IMR-90 (cell line): Measurements from ENCODE around the gene PILRB. TPM values are rescaled to one million over a fixed set of nuclear protein-coding genes. Genes with fewer than 3 reads are reported as not detected.

Experiments used
- ATAC-seq: fragments of 200-7000 bp; cut with Tn5 transposase; 2 replicates; pipeline ENCODE4 v1.9.1; 2020; ENCODE audit warnings: low read depth, mild to moderate bottlenecking, moderate library complexity
- BruUV-seq: library from RNA; stranded (reverse); fragments of 400-500 nt; replicated peaks from 2 replicates; lab custom pipeline; 2021; lab: Mats Ljungman, UMichigan
- CTCF ChIA-PET: fragments of 300-600 bp; formaldehyde crosslinking; extraction: SDS; loops from one replicate; lab custom pipeline; 2021; ENCODE audit warnings: antibody characterized with exemption; lab: Yijun Ruan, JAX
- POLR2A ChIA-PET: fragments of 300-600 bp; sonication (Branson Sonifier 250); formaldehyde crosslinking; loops from one replicate; lab custom pipeline; 2022; ENCODE audit warnings: antibody characterized with exemption; ENCODE audit not compliant: unreplicated experiment; lab: Charles Lee
- DNase-seq: peaks from one replicate; pipeline ENCODE4 v3.0.0; 2013
- H2AFZ ChIP-seq: replicated peaks from 2 replicates; pipeline ENCODE3; 2013; ENCODE audit warnings: low read length, mild to moderate bottlenecking; ENCODE audit not compliant: poor library complexity
- H2AK5ac ChIP-seq: 2 replicates; pipeline ENCODE4 v1.6.1; 2013; ENCODE audit warnings: low read depth, low read length, inconsistent platforms
- H2AK9ac ChIP-seq: replicated peaks from 2 replicates; pipeline ENCODE3; 2013; ENCODE audit warnings: mild to moderate bottlenecking, low read depth, low read length, moderate library complexity; ENCODE audit not compliant: poor library complexity
- H2BK120ac ChIP-seq: 2 replicates; pipeline ENCODE4 v1.6.1; 2013; ENCODE audit warnings: low read depth, low read length, inconsistent platforms
- H2BK15ac ChIP-seq: 3 replicates; pipeline ENCODE4 v1.6.1; 2013; ENCODE audit warnings: low read depth, low read length, inconsistent platforms
- H2BK20ac ChIP-seq: 2 replicates; pipeline ENCODE4 v1.6.1; 2013; ENCODE audit warnings: low read depth, mild to moderate bottlenecking, inconsistent platforms, low read length, moderate library complexity
- H2BK5ac ChIP-seq: 2 replicates; pipeline ENCODE4 v1.6.1; 2013; ENCODE audit warnings: mild to moderate bottlenecking, low read depth, low read length, inconsistent platforms; ENCODE audit not compliant: poor library complexity, severe bottlenecking
- H3K14ac ChIP-seq: replicated peaks from 2 replicates; pipeline ENCODE4 v1.6.1; 2013; ENCODE audit warnings: low read depth, low read length, inconsistent platforms
- H3K18ac ChIP-seq: 2 replicates; pipeline ENCODE4 v1.6.1; 2013; ENCODE audit warnings: low read depth, low read length, control low read depth
- H3K23ac ChIP-seq: 2 replicates; pipeline ENCODE4 v1.6.1; 2013; ENCODE audit warnings: low read depth, low read length, inconsistent platforms
- H3K27ac ChIP-seq: 2 replicates; pipeline ENCODE4 v1.5.1; 2013; ENCODE audit warnings: mild to moderate bottlenecking, control low read depth, low read length; ENCODE audit not compliant: insufficient read depth
- H3K27me3 ChIP-seq: 2 replicates; pipeline ENCODE4 v1.6.1; 2013; ENCODE audit warnings: low read length; ENCODE audit not compliant: control insufficient read depth, insufficient read depth
- H3K36me3 ChIP-seq: 2 replicates; pipeline ENCODE4 v1.6.1; 2013; ENCODE audit warnings: low read length, mixed read lengths; ENCODE audit not compliant: control insufficient read depth, insufficient read depth
- H3K4ac ChIP-seq: 2 replicates; pipeline ENCODE4 v1.6.1; 2013; ENCODE audit warnings: low read depth, low read length, inconsistent platforms
- H3K4me1 ChIP-seq: 2 replicates; pipeline ENCODE4 v1.6.1; 2013; ENCODE audit warnings: low read length, mixed read lengths; ENCODE audit not compliant: control insufficient read depth, insufficient read depth
- H3K4me2 ChIP-seq: 2 replicates; pipeline ENCODE4 v1.6.1; 2013; ENCODE audit warnings: low read depth, mild to moderate bottlenecking, control low read depth, low read length, moderate library complexity
- H3K4me3 ChIP-seq: 2 replicates; pipeline ENCODE4 v1.5.1; 2013; ENCODE audit warnings: low read depth, mild to moderate bottlenecking, control low read depth, low read length, moderate library complexity; ENCODE audit not compliant: insufficient read depth
- H3K56ac ChIP-seq: 2 replicates; pipeline ENCODE4 v1.6.1; 2013; ENCODE audit warnings: low read length, inconsistent platforms; ENCODE audit not compliant: insufficient read depth; ENCODE audit errors: extremely low read depth
- H3K79me1 ChIP-seq, 2 experiments: 2 replicates each; pipeline ENCODE4 v1.6.1; 2013; ENCODE audit warnings: low read length in 2 of 2, inconsistent platforms in 1 of 2, low read depth in 1 of 2
- H3K9ac ChIP-seq: 2 replicates; pipeline ENCODE4 v1.6.1; 2013; ENCODE audit warnings: low read depth, low read length, control low read depth
- H3K9me1 ChIP-seq: 2 replicates; pipeline ENCODE4 v1.6.1; 2013; ENCODE audit warnings: low read length, inconsistent platforms; ENCODE audit not compliant: insufficient read depth
- H3K9me3 ChIP-seq: 2 replicates; pipeline ENCODE4 v1.6.1; 2013; ENCODE audit warnings: low read length; ENCODE audit not compliant: control insufficient read depth, insufficient read depth
- H4K20me1 ChIP-seq: 2 replicates; pipeline ENCODE4 v1.6.1; 2013; ENCODE audit warnings: low read length, inconsistent platforms; ENCODE audit not compliant: insufficient read depth
- H4K5ac ChIP-seq: 2 replicates; pipeline ENCODE4 v1.6.1; 2013; ENCODE audit warnings: mild to moderate bottlenecking, low read depth, low read length, control low read depth
- H4K8ac ChIP-seq, 2 experiments: 2 replicates each; pipeline ENCODE4 v1.6.1; 2013; ENCODE audit warnings: low read depth in 2 of 2, low read length in 2 of 2, control low read depth in 1 of 2, inconsistent platforms in 1 of 2
- H4K91ac ChIP-seq: 2 replicates; pipeline ENCODE4 v1.6.1; 2013; ENCODE audit warnings: low read depth, low read length, inconsistent platforms; ENCODE audit not compliant: insufficient read depth
- BHLHE40 ChIP-seq: fragments of 150-350 bp; IDR thresholded peaks from 2 replicates; pipeline ENCODE4 v1.6.1; 2016; ENCODE audit warnings: mild to moderate bottlenecking, low read depth, low read length
- CEBPB ChIP-seq: IDR thresholded peaks from 2 replicates; pipeline ENCODE4 v1.6.1; 2012; ENCODE audit warnings: low read depth, low read length, improper control_type of control experiment
- CHD1 ChIP-seq: IDR thresholded peaks from 2 replicates; pipeline ENCODE4 v1.6.1; 2012; ENCODE audit warnings: low read depth, low read length, improper control_type of control experiment
- CTCF ChIP-seq: conservative IDR thresholded peaks from 2 replicates; pipeline ENCODE4 v1.5.1; 2012; ENCODE audit warnings: mild to moderate bottlenecking, low read depth, low read length, improper control_type of control experiment
- ELK1 ChIP-seq: fragments of 150-350 bp; IDR thresholded peaks from 2 replicates; pipeline ENCODE4 v1.6.1; 2016; ENCODE audit warnings: low read depth, mild to moderate bottlenecking, low read length, moderate library complexity, borderline replicate concordance
- FOS ChIP-seq: fragments of 150-350 bp; IDR thresholded peaks from 2 replicates; pipeline ENCODE4 v1.6.1; 2016; ENCODE audit warnings: low read depth, low read length
- MAFK ChIP-seq: IDR thresholded peaks from 2 replicates; pipeline ENCODE4 v1.6.1; 2012; ENCODE audit warnings: low read depth, low read length, improper control_type of control experiment
- MAZ ChIP-seq: IDR thresholded peaks from 2 replicates; pipeline ENCODE4 v1.6.1; 2012; ENCODE audit warnings: low read depth, mild to moderate bottlenecking, low read length, improper control_type of control experiment, moderate library complexity, borderline replicate concordance
- MXI1 ChIP-seq: IDR thresholded peaks from 2 replicates; pipeline ENCODE4 v1.6.1; 2012; ENCODE audit warnings: low read depth, mild to moderate bottlenecking, low read length, moderate library complexity, borderline replicate concordance
- NFE2L2 ChIP-seq: fragments of 150-350 bp; IDR thresholded peaks from 2 replicates; pipeline ENCODE4 v1.6.1; 2016; ENCODE audit warnings: low read depth, mild to moderate bottlenecking, low read length
- POLR2A ChIP-seq: IDR thresholded peaks from 2 replicates; pipeline ENCODE4 v1.6.1; 2012; ENCODE audit warnings: mild to moderate bottlenecking, low read depth, low read length
- RAD21 ChIP-seq: IDR thresholded peaks from 2 replicates; pipeline ENCODE4 v1.6.1; 2012; ENCODE audit warnings: low read length, improper control_type of control experiment
- RCOR1 ChIP-seq: IDR thresholded peaks from 2 replicates; pipeline ENCODE4 v1.6.1; 2012; ENCODE audit warnings: mild to moderate bottlenecking, low read length, improper control_type of control experiment; ENCODE audit not compliant: insufficient replicate concordance
- RFX5 ChIP-seq: IDR thresholded peaks from 2 replicates; pipeline ENCODE4 v1.8.0; 2012; ENCODE audit warnings: low read depth, mild to moderate bottlenecking, low read length, moderate library complexity
- SMC3 ChIP-seq: fragments of 150-350 bp; IDR thresholded peaks from 2 replicates; pipeline ENCODE4 v1.6.1; 2016; ENCODE audit warnings: low read depth, mild to moderate bottlenecking, antibody characterized with exemption, low read length, moderate library complexity
- USF2 ChIP-seq: fragments of 150-350 bp; IDR thresholded peaks from 2 replicates; pipeline ENCODE4 v1.6.1; 2017; ENCODE audit warnings: mild to moderate bottlenecking, antibody characterized with exemption, low read length, low read depth
- WGBS, 2 experiments: methylation state at CpG; one replicate each; pipeline versions ENCODE4 v1.1.5 to v1.1.7; 2013; ENCODE audit warnings: missing lambda C conversion rate in 2 of 2; ENCODE audit not compliant: insufficient read length in 1 of 2; ENCODE audit errors: extremely low coverage in 2 of 2; 5-methylcytosine and 5-hydroxymethylcytosine counted together
- dilution Hi-C: fragments of 300-500 bp; cut with HindIII; formaldehyde crosslinking; loops from one replicate; pipeline ENCODE4 v1.14.3; 2018; ENCODE audit warnings: low sequenced_read_pairs; ENCODE audit not compliant: unreplicated experiment
- in situ Hi-C: fragments of 300-500 bp; cut with MboI; formaldehyde crosslinking; loops from 3 replicates; pipeline ENCODE4 v1.14.3; 2019; ENCODE audit warnings: low sequenced_read_pairs, inconsistent platforms, mixed read lengths
- intact Hi-C: fragments of 100-400 bp; cut with micrococcal nuclease; formaldehyde crosslinking; loops from 2 replicates; pipeline ENCODE4 v1.10.0; 2022
- polyA plus RNA-seq, 3 experiments: library from polyadenylated mRNA; depleted of rRNA; stranded (reverse); fragments of >200 nt; gene quantifications; 2 replicates each; pipeline ENCODE4 v1.2.3, GENCODE V29; 2012; ENCODE audit warnings: low replicate concordance in 1 of 3
- total RNA-seq: library from RNA; depleted of rRNA; stranded (reverse); fragments of >200 nt; gene quantifications from 2 replicates; pipeline ENCODE4 v1.2.3, GENCODE V29; 2012

The PILRB gene
- total and polyA plus RNA-seq, 2 of the 4 experiments (the other 2 are of a cell fraction) = 3.4 to 22.2 TPM

GRCh38 chr7:100357131-100357561 lies 771 bp upstream of the PILRB start:
- Histone ChIP-seq H2BK20ac (no peak overlapping the region), H3K36me3 (peaks cover 77% of the 10 kb centered on the region), H3K4ac (no peak overlapping the region), H4K20me1 (no peaks in the 10 kb centered on the region), H3K4me1 (no peaks in the 10 kb centered on the region), H3K79me1 (peaks cover 0 to 3% of the 10 kb centered on the region in 2 experiments; a peak in 1 of 4 replicates), H2AK9ac (no peak overlapping the region), H3K27ac (no peak overlapping the region), H2BK5ac (no peak overlapping the region), H4K91ac (no peak overlapping the region), H3K23ac (no peak overlapping the region), H3K14ac (no peak overlapping the region), H2BK15ac (no peak overlapping the region), H3K18ac (no peak overlapping the region), H3K4me2 (no peak overlapping the region), H3K9me1 (no peaks in the 10 kb centered on the region), H4K5ac (no peak overlapping the region), H2BK120ac (no peak overlapping the region), H3K4me3 (no peak overlapping the region), H3K9ac (no peak overlapping the region), H3K27me3 (no peaks in the 10 kb centered on the region), H3K56ac (no peak overlapping the region), H4K8ac (no peak overlapping the region), H2AFZ (no peak overlapping the region), H2AK5ac (no peak overlapping the region), H3K9me3 (no peaks in the 10 kb centered on the region)
- no CpG with 5 or more reads among the region's 6 CpGs for WGBS, 2 experiments
- no TSS peak for BruUV-seq
- ChIA-PET CTCF (no interaction called here), POLR2A (no interaction called here)
- no peak for ATAC-seq
- dilution Hi-C loops (no loop called here), in situ Hi-C loops (no loop called here), intact Hi-C loops (no loop called here)
- no peak for DNase-seq
- TF ChIP-seq FOS = no peak
- TF ChIP-seq CTCF = no peak
- no peak for TF ChIP-seq SMC3
- TF ChIP-seq RCOR1 = no peak
- no peak for TF ChIP-seq MAFK
- TF ChIP-seq BHLHE40 = no peak
- TF ChIP-seq CEBPB = no peak
- no peak for TF ChIP-seq POLR2A
- TF ChIP-seq USF2 = no peak
- no peak for TF ChIP-seq NFE2L2
- no peak for TF ChIP-seq CHD1
- no peak for TF ChIP-seq RAD21
- no peak for TF ChIP-seq ELK1
- no peak for TF ChIP-seq RFX5
- TF ChIP-seq MAZ = no peak
- TF ChIP-seq MXI1 = no peak
